Heart left ventricle (tissue), 16 donors: ENCODE results near the gene CCDC78. TPM values are rescaled to one million over a fixed set of nuclear protein-coding genes. Genes with fewer than 3 reads are reported as not detected.

Experiments used
- ATAC-seq, 4 donors: fragments of 200-7000 bp; cut with Tn5 transposase; one replicate each; pipeline ENCODE4 v1.9.1; 2020 to 2022; ENCODE audit warnings: moderate library complexity in 4 of 4, mild to moderate bottlenecking in 3 of 4, moderate number of reproducible peaks in 1 of 4
- DNase-seq, 5 donors: peaks; one replicate each; pipeline ENCODE4 v3.0.0-alpha.2; 2020
- H3K27ac ChIP-seq, 12 donors: fragments of 200-600 bp; sonication (generic) in 4 of 12; one replicate each; pipeline versions ENCODE4 v1.5.0 to v1.8.0; 2016 to 2022; ENCODE audit warnings: mild to moderate bottlenecking in 2 of 12
- H3K27me3 ChIP-seq, 9 donors: fragments of 200-600 bp; sonication (generic) in 2 of 9; one replicate each; pipeline versions ENCODE4 v1.5.1 to v1.8.0; 2016 to 2022; ENCODE audit warnings: mild to moderate bottlenecking in 3 of 9
- H3K36me3 ChIP-seq, 9 donors: fragments of 200-600 bp; sonication (generic) in 2 of 9; one replicate each; pipeline versions ENCODE4 v1.5.0 to v1.8.0; 2018 to 2022; ENCODE audit warnings: mild to moderate bottlenecking in 2 of 9
- H3K4me1 ChIP-seq, 12 donors: fragments of 200-600 bp; sonication (generic) in 4 of 12; one replicate each; pipeline versions ENCODE4 v1.5.0 to v1.8.0; 2016 to 2022; ENCODE audit warnings: mild to moderate bottlenecking in 3 of 12
- H3K4me3 ChIP-seq, 12 donors: fragments of 200-600 bp; sonication (generic) in 4 of 12; one replicate each; pipeline versions ENCODE4 v1.5.0 to v1.8.0; 2017 to 2022; ENCODE audit warnings: mild to moderate bottlenecking in 9 of 12, moderate library complexity in 4 of 12
- H3K9me3 ChIP-seq, 12 donors: fragments of 200-600 bp; sonication (generic) in 4 of 12; one replicate each; pipeline versions ENCODE4 v1.5.0 to v1.8.0; 2016 to 2022; ENCODE audit warnings: mild to moderate bottlenecking in 1 of 12
- CTCF ChIP-seq, 12 donors: fragments of 200-600 bp; sonication (generic) in 4 of 12; IDR thresholded peaks; one replicate each; pipeline versions ENCODE4 v1.5.0 to v1.8.0; 2018 to 2022; ENCODE audit warnings: antibody characterized with exemption in 12 of 12, mild to moderate bottlenecking in 5 of 12
- POLR2A ChIP-seq, 2 donors: fragments of 450-650 bp; IDR thresholded peaks; one replicate each; pipeline ENCODE4 v1.6.1; 2017; ENCODE audit warnings: antibody characterized with exemption in 2 of 2, mild to moderate bottlenecking in 2 of 2, moderate library complexity in 2 of 2
- WGBS, 4 donors: extraction: QIAGEN DNeasy Blood & Tissue Kit in 2 of 4; methylation state at CpG; one replicate each; pipeline versions ENCODE4 v1.1.5 to v1.1.7; 2013 to 2018; 5-methylcytosine and 5-hydroxymethylcytosine counted together
- intact Hi-C, 10 donors: fragments of 100-400 bp; cut with DNase I; formaldehyde crosslinking; loops; one replicate each; pipeline versions ENCODE4 v1.11.1 to v1.14.2; 2022
- polyA plus RNA-seq, 2 donors: library from polyadenylated mRNA; stranded (reverse); fragments of 200-250 nt; gene quantifications; one replicate each; pipeline ENCODE4 v1.2.3, GENCODE V29; 2013
- total RNA-seq, 9 donors: library from RNA; depleted of rRNA in 2 of 9; stranded (reverse); fragments of >200 nt in 2 of 9; fragmentation: NEBNext Ultra II Directional in 3 of 9; extraction: Animal tissue kit (Norgen Biotek cat#: 25700) in 3 of 9; gene quantifications; one replicate each; pipeline versions ENCODE4 v1.1.0 to v1.2.4, GENCODE V29; 2016 to 2023
- donor health status: ischemic (EF 13 %, LVEDD 7.1; RV severe dilation, severe dysfunction).
- donor health status: healthy with polysubstance abuse.
- donor health status: DM: no; HTN: yes; CAD: no.
- donor health status: DM: no; HTN: no; CAD: no.
- donor health status: ischemic (EF 25% LVEDD 6.9; RV normal size, moderate dysfunction).
- donor health status: ischemic (EF 25% LVEDD 5.7; RV mildly dilated, moderate dysfunction).
- donor health status: healthy.
- donor health status: DM: yes; HTN: yes; CAD: no.
- donor health status: ischemic (EF 35%, LVEDD 5.7; RV mildly dilated, moderate dysfunction).
- donor health status: nonischemic (EF 11% LVEDD 7.7; RV severe dilation, severe dysfunction).
- donor health status: DM: yes; HTN: yes; CAD: no.
- donor health status: PGD.
- donor health status: ischemic (EF 29% LVEDD 5.4; RV normal size, mild dysfunction).
- donor health status: nonischemic (EF 23%, LVEDD 6.1; RV moderate dilation, normal function).

CCDC78 gene
- total and polyA plus RNA-seq, 11 donors = 0.35 to 1.3 (median 0.59) TPM; not detected in 3

DNA sequence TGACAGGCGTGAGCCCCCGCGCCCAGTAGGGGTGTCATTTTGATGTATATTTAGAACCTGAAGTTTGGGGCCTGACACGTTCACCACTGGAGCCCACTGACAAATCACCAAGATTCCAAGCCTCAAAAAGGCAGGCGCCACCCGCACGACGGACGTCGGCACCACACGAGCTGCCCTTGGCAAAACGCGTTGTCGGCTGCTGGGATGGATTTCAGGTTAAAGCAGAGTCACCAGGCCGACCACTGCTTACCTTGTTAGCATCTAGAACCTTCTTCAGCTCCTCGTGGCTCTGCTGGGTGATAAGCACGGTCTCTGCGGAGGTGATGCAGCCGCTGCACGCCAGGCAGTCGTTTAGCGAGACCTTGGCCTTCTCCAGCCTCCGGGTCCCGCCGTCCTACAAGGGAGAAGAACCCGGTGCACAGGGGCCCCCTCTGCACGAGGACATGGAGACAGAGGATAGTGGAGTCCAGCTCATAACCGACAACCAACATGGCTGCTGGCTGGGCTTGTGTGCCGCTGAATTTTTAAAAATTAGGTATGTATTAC, 10.8 kb upstream of the CCDC78 start:
- intact Hi-C loops = no loop called here
- peaks cover 0 to 3% (median 0%) of the 10 kb centered on the region in 9 donors for H3K27me3 ChIP-seq
- H3K27ac ChIP-seq = no peak overlapping the region
- DNase-seq = no peak
- no peaks in the 10 kb centered on the region for H3K9me3 ChIP-seq
- no peak for TF ChIP-seq CTCF (IDR thresholded peaks at IDR 0.05)
- TF ChIP-seq POLR2A (IDR thresholded peaks at IDR 0.05) = no peak
- 95 to 100% (median 96%) methylated on average over 8 to 29 of the region's 29 CpGs for WGBS, 4 donors
- no peak for ATAC-seq
- H3K4me3 ChIP-seq = no peak overlapping the region
- H3K36me3 ChIP-seq = peaks cover 0 to 67% (median 58%) of the 10 kb centered on the region in 9 donors
- peaks cover 4 to 18% (median 12%) of the 10 kb centered on the region in 12 donors for H3K4me1 ChIP-seq

GRCh38 chr16:735982-736453, 9.8 kb upstream of the CCDC78 start:
- H3K27me3 ChIP-seq = no peaks in the 10 kb centered on the region
- ATAC-seq = no peak
- WGBS, 4 donors = 87 to 93% (median 91%) methylated on average over 13 of the region's 13 CpGs
- no peak overlapping the region for H3K4me3 ChIP-seq
- no peaks in the 10 kb centered on the region for H3K9me3 ChIP-seq
- TF ChIP-seq CTCF (IDR thresholded peaks at IDR 0.05) (no peak), POLR2A (IDR thresholded peaks at IDR 0.05) (no peak)
- peaks cover 4 to 14% (median 9%) of the 10 kb centered on the region in 12 donors for H3K4me1 ChIP-seq
- intact Hi-C loops = no loop called here
- H3K27ac ChIP-seq = no peak overlapping the region
- peaks cover 0 to 76% (median 65%) of the 10 kb centered on the region in 9 donors for H3K36me3 ChIP-seq
- DNase-seq = no peak

GRCh38 chr16:734981-735881, 9.0 kb upstream of the CCDC78 start:
- intact Hi-C loops = no loop called here
- no peak overlapping the region for H3K27ac ChIP-seq
- no peaks in the 10 kb centered on the region for H3K9me3 ChIP-seq
- no peak for TF ChIP-seq CTCF (IDR thresholded peaks at IDR 0.05)
- no peak for TF ChIP-seq POLR2A (IDR thresholded peaks at IDR 0.05)
- no peak overlapping the region for H3K4me3 ChIP-seq
- peaks cover 4 to 10% (median 7%) of the 10 kb centered on the region in 12 donors for H3K4me1 ChIP-seq
- DNase-seq = peak in 1 of 5 donors; percentile 27
- H3K36me3 ChIP-seq = peaks cover 0 to 78% (median 65%) of the 10 kb centered on the region in 9 donors
- no peaks in the 10 kb centered on the region for H3K27me3 ChIP-seq
- 91 to 95% (median 94%) methylated on average over 18 to 25 of the region's 25 CpGs for WGBS, 4 donors
- no peak for ATAC-seq
